OCI-LY1 (cell line): ENCODE results near the gene BCL2L15.

Experiments used
- CTCF ChIP-seq: fragments of 200-600 bp; sonication (generic), shearing (Covaris generic); IDR thresholded peaks from 2 replicates; pipeline ENCODE4 v1.5.1; 2017; ENCODE audit warnings: mild to moderate bottlenecking, antibody characterized with exemption, low read length, moderate library complexity, mixed read lengths
- EZH2 ChIP-seq: fragments of 200-600 bp; sonication (generic), shearing (Covaris generic); IDR thresholded peaks from 2 replicates; pipeline ENCODE4 v1.8.0; 2017; ENCODE audit warnings: borderline replicate concordance, mixed run types, mild to moderate bottlenecking, antibody characterized with exemption, low read length, moderate library complexity, mixed read lengths

- TF ChIP-seq CTCF (no peak), EZH2 (no peak)
Measured at GRCh38 chr1:113931451-113931851, 44.1 kb upstream of the BCL2L15 start.
